HG02571 (cell line): ENCODE measurements around the gene MRPL48.

ENCODE experiments used
- ATAC-seq: cut with Tn5 transposase; IDR thresholded peaks from one replicate; pipeline ENCODE4 v1.9.1; 2021; ENCODE audit warnings: mild to moderate bottlenecking, moderate library complexity; ENCODE audit not compliant: unreplicated experiment

Gene MRPL48

GRCh38 chr11:73888244-73888643, 100.6 kb downstream of the MRPL48 start:
- ATAC-seq: no peak

DNA sequence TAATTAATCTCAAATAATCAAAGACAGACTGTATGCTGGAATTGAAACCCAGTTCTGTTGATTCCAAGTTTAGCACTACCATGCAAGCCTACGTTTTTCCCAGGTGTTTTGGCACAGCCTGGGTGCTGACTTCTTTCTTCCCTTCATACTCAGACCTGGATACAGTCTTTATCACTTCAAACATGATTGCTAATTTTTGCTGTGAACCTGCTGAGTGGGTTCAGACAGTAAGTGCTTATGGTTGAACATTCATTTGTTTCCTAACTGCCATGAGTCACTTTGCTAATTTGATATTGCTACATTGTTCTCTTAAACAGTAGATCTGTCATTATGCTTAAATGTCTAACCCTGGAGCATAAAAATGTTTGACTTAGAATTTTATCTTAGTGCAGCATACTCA, 101.3 kb downstream of the MRPL48 start:
- no peak for ATAC-seq

DNA sequence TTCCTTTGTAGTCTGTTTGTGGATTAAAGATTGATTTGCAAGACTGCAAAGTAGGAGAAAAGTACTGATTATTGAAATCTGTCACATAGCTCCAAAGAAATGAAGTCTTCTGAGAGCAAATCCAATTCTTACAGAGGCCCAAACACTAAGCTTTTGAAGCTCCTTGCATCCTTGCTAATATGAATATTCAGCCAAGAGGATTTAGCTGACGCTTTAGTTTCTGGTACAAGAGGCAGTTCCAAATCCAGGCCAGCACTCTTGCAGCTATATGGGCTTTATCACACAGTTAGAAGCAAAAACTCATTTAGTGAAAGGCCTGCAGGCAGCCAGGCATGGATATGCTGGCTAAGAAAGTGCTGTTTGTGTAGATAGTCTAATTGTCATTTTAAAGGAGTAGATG, 101.9 kb downstream of the MRPL48 start:
- ATAC-seq: no peak

DNA sequence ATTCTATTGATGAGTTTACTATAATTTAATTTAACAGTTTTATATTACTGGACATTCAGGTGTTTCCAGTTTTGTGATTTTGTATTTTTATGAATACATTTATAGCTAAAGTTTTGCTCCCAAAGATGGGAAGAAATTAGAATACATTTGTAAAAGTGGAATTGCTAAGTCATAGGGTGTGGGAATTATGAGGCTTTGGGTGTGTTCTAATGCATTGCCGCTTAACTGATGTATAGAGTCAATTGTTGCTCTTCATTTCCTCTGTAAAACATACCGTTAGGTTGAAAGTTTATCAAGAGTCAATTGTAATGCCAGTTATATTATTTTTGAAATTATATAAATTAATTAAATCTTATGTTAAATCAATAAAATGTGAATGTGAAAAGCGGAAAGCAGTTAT, 105.4 kb downstream of the MRPL48 start:
- ATAC-seq: no peak

GRCh38 chr11:73894725-73895335, 107.2 kb downstream of the MRPL48 start:
- no peak for ATAC-seq

DNA sequence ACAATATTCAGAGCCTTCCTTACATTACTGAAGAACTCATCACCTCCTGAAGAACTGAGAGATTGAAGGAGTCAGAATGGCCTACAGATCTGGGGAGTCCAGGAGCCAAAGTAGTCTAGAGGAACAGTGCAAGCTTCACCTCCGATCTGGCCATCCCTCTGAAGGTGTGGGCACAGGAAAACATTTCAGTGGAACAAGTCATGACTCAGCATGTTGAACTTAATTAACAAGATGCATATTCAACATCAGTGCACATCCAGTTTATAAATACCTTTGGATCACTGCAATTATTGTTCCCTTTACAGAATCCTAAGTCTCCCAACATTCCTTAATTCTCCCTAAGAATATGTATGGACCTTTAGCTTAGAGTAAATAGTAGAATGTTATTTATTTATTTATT, 114.6 kb downstream of the MRPL48 start:
- no peak for ATAC-seq

DNA sequence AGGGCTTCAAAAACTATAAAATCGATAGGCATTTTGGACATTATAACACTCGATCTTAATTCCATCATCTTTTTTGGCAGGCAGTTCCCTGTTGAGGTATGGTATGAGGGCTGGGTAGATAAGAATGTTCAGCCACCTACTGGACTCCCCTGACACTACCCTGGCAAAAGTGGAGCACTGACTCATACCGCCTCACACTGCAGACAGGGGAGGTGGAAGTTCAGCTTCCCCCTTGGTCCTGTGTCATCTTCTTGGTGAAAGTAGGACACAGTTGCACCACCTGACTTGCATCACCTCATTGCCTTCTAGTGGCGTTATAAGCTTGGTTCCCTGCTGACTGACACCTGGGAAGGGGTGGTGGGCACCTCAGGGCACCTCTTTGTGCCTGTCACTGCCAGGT, 119.5 kb downstream of the MRPL48 start:
- ATAC-seq: no peak

GRCh38 chr11:73912026-73912425, 124.4 kb downstream of the MRPL48 start:
- no peak for ATAC-seq

- no peak for ATAC-seq
These were observed 125.8 kb downstream of the MRPL48 start for GRCh38 chr11:73913472-73913871.

- no peak for ATAC-seq
These were observed 126.6 kb downstream of the MRPL48 start for GRCh38 chr11:73914284-73914683.
